GM12875 (cell line): ENCODE measurements around the gene EHD3.

ENCODE experiments used
- H3K4me3 ChIP-seq: one replicate; pipeline ENCODE4 v1.5.1; 2011; ENCODE audit warnings: low read depth, low read length, control low read depth
- TF ChIP-seq, protein P1 (sequence below): IDR thresholded peaks from 2 replicates; pipeline ENCODE4 v1.5.1; 2011; ENCODE audit warnings: low read depth, mild to moderate bottlenecking, control low read depth, inconsistent platforms, low read length, moderate library complexity, borderline replicate concordance; ENCODE audit not compliant: insufficient read depth

The EHD3 gene

DNA sequence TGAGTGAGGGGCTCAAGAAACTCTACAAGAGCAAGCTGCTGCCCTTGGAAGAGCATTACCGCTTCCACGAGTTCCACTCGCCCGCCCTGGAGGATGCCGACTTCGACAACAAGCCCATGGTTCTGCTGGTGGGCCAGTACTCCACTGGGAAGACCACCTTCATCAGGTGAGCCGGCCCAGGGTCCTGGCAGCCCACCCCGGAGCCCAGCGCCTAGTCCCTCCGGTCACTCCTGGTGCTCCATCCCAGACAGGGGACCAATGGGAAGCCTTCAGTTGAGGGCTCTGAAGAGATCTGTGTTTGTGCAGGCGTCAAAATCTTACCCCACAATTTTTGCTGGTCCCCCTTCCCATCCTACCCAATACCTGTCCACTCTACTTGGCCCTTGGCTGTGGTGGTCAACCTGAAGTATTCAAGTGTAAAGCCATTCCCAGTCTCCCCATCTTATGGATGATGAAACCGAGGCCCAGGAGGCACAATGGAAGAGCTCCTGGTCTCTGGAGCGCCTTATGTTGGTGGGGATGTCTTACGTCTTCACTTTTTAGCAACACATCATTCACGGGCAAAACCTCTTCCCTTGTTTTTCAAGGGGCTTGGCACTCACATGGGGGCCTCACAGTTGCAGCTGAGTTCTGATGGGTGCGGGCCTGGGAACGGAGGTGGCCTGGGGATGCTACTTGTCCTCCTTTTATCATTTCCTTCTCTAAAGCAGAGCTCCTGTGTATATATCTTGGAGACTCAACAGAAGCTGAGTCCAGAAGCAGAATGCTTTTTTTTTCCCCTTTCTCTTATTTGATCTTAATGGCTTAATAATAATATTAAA, 941 bp downstream of the EHD3 start:
- H3K4me3 ChIP-seq, result no peak overlapping the region
- TF ChIP-seq, protein P1, sequence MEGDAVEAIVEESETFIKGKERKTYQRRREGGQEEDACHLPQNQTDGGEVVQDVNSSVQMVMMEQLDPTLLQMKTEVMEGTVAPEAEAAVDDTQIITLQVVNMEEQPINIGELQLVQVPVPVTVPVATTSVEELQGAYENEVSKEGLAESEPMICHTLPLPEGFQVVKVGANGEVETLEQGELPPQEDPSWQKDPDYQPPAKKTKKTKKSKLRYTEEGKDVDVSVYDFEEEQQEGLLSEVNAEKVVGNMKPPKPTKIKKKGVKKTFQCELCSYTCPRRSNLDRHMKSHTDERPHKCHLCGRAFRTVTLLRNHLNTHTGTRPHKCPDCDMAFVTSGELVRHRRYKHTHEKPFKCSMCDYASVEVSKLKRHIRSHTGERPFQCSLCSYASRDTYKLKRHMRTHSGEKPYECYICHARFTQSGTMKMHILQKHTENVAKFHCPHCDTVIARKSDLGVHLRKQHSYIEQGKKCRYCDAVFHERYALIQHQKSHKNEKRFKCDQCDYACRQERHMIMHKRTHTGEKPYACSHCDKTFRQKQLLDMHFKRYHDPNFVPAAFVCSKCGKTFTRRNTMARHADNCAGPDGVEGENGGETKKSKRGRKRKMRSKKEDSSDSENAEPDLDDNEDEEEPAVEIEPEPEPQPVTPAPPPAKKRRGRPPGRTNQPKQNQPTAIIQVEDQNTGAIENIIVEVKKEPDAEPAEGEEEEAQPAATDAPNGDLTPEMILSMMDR, result no peak

DNA sequence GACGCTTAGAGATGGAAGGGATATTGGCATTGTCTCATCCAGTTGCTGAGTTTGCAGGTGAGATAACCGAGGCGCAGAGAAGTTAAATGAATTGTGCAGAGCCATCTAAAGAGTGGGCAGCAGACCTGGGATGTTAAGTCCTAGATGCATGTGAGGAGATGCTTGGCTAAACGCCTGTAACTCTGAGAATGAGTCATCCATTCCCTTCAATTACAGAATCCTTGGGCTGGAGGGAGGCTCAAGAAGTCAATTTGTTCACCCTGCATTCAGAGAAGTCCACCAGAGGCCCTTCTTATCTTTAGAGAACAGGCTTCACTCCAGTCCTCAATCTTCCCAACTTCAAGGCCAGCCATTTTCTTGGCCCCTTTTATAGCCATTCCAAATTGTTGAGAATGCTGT, 1.6 kb downstream of the EHD3 start:
- H3K4me3 ChIP-seq, result no peak overlapping the region
- TF ChIP-seq, protein P1, result no peak

DNA sequence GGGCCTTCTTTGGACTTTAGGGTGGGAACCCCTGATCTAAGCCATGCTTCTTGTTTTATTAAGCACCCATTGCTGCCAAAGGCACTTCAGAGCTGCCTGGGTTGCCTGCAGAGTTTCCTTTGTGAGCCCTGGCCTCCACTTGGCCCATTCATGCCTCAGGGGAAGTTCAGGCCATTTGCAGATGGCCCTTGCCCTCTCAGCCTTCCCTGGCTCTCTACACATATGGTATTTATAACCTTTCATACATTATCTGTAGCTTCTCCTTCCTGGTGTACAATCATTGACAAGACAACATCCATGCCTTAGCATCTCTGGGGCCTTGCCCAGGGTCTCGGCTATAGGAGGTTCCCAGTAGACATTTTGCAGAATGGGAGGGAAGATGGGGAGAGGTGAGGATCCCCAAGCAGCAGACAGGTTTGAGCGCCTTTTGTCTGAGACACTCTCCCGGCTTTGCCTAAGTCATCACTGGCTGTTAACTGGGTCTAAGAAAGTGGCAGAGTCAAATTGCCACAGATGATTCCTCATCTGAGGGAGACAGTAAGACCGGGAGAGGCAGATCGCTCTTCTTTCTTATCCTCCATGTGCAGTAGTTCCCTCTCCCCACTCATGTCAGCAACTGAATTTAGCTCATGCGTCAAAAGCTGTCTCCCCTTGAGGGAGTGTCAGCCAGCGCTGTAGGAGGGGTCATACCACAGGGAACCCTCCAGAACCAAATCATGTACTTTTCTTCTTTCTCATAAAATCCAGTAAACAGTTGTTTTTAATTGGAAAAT, 2.7 kb downstream of the EHD3 start:
- no peak overlapping the region for H3K4me3 ChIP-seq
- TF ChIP-seq, protein P1, result no peak

DNA sequence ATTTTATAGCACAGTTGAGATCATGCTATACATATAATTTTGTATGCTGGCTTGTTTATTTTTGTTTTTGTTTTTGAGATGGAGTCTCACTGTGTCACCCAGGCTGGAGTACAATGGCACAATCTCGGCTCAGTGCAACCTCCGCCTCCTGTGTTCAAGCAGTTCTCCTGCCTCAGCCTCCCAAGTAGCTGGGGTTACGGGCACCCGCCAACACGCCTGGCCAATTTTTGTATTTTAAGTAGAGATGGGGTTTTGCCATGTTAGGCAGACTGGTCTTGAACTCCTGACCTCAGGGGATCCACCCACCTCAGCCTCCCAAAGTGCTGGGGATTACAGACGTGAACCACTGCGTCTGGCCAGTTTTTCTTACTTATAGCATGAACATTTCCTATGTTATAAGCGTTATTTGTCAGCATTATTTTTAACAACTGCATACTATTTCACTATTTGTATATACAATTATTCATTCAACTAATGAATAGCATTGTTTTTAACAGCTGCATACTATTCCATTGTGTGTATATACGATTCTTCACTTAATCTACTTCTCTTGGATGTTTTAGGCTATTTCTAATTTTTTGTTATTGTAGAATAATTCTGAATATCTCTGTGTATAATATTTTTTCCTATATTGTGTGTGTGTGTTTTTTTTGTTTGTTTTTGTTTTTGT, 3.5 kb downstream of the EHD3 start:
- no peak overlapping the region for H3K4me3 ChIP-seq
- TF ChIP-seq, protein P1, result no peak

DNA sequence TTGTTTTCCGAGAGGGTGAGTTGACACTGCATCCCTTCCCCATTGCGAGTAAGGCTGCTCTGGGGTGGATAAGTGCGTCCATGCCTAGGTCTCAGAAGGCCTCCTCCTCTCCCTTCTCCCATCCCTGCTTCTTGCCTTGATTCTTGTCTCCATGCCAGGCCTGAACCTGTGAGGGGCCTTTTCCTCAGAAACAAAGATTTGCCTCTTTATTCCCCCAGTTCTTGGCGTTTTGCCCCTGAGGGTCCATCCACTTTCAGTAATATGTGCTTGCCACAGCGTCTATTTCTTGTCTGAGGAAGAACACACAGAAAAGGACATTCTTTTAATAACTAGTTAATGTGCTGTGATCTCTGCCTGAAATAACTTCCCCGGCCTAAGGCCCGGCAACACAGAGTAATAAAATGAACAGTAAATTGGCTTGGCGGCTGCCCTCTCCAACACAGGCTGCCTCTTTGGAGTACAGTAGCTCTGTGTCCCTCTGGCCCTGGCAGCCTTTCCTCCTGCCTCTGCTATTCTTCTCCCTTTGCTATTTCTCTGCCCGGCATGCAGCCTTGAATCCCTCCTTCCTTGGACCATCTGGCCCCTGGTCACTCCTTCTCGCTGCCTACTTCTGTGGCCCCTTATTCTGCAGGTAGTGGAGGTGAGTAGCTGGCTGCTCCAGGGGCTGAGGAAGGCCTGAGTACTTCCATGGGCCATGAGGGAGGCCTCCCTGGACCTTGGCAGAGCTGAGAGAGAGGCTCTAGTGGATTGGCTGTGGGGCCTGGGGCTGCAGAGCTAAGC, 4.4 kb downstream of the EHD3 start:
- no peak overlapping the region for H3K4me3 ChIP-seq
- TF ChIP-seq, protein P1, result no peak

DNA sequence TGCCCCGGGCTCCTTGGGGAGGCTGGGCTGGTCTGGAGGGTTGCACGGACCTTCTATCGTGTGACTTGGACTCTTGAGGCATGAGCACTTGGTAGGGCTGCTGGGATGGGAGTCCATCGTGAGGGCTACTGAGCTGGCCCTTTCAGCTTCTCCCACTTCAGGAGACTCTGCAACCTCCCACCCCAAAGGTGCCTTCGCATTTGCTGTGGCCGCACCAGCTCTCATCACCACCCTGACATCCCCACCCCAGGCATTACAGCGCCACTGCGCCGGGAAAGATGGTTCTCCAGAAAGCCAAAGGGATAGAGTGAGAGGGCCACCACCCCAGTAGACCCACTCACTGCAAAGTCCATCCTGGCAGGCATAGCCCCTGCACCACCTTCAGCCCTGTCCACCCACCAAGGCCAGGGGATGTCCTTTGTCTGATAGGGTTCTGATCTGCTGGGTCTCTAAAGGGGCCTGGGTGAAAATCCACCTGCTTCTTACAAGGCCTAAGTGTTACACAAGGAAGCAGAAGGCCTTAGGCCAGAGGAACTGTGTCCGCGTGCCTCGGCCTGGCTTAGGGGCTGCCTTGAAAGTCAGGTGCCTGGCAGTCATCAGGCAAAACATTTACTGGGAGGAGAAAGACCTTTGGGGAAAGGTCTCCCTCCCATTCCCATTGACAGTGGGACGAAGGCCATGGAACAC, 5.1 kb downstream of the EHD3 start:
- TF ChIP-seq, protein P1, result no peak
- no peak overlapping the region for H3K4me3 ChIP-seq
